LHCN-M2 (cell line): Measurements from ENCODE around the gene ZFHX2. TPM values are rescaled to one million over a fixed set of nuclear protein-coding genes. Genes with fewer than 3 reads are reported as not detected.

Source experiments
- total RNA-seq: library from RNA; depleted of rRNA; stranded (reverse); fragments of >200 nt; gene quantifications from 2 replicates; pipeline ENCODE4 v1.2.3, GENCODE V29; 2014; rRNA removed

Gene ZFHX2
- total RNA-seq, 1 experiment from 2014 or later: 0.29 TPM

Other genes with a start within 250 kb of the ZFHX2 start
- gene PPP1R3E, start 248.9 kb downstream of the ZFHX2 start, total RNA-seq: 2.9 and 5.0 TPM in 2 replicates
- 17.3 and 20.4 TPM in 2 replicates for gene BCL2L2, start 244.9 kb downstream of the ZFHX2 start, total RNA-seq
- gene PABPN1, start 230.3 kb downstream of the ZFHX2 start, total RNA-seq: 86.7 and 92.7 TPM in 2 replicates
- gene SLC22A17, start 198.9 kb downstream of the ZFHX2 start, total RNA-seq: 13.5 and 16.0 TPM in 2 replicates
- not detected in 2 replicates for gene EFS, start 186.6 kb downstream of the ZFHX2 start, total RNA-seq
- not detected in 2 replicates for gene IL25, start 179.0 kb downstream of the ZFHX2 start, total RNA-seq
- gene CMTM5, start 174.7 kb downstream of the ZFHX2 start, total RNA-seq: not detected in 2 replicates
- not detected in 2 replicates for gene MYH6, start 143.5 kb downstream of the ZFHX2 start, total RNA-seq
- 0.06 and 0.17 TPM in 2 replicates for gene MYH7, start 116.1 kb downstream of the ZFHX2 start, total RNA-seq
- gene NGDN, start 82.1 kb downstream of the ZFHX2 start, total RNA-seq: 37.1 and 41.3 TPM in 2 replicates
- 17.4 and 25.6 TPM in 2 replicates for gene THTPA, start 4.5 kb upstream of the ZFHX2 start, total RNA-seq
- gene AP1G2, start 16.0 kb upstream of the ZFHX2 start, total RNA-seq: 9.2 and 11.7 TPM in 2 replicates
- gene JPH4, start 27.0 kb upstream of the ZFHX2 start, total RNA-seq: not detected in 2 replicates
- gene DHRS2, start 84.6 kb upstream of the ZFHX2 start, total RNA-seq: 1.0 and 2.4 TPM in 2 replicates